Colonic mucosa (tissue), 4 donors: Measurements from ENCODE around the gene LMBRD1. TPM values are rescaled to one million over a fixed set of nuclear protein-coding genes. Genes with fewer than 3 reads are reported as not detected.

Experiments used
- DNase-seq: peaks from one replicate; pipeline ENCODE4 v3.0.0-alpha.2; 2020
- H3K27ac ChIP-seq: fragments of 200-600 bp; one replicate; pipeline ENCODE4 v1.8.0; 2021
- H3K27me3 ChIP-seq: fragments of 200-600 bp; one replicate; pipeline ENCODE4 v1.8.0; 2021
- H3K36me3 ChIP-seq: fragments of 200-600 bp; one replicate; pipeline ENCODE4 v1.8.0; 2021
- H3K4me1 ChIP-seq: fragments of 200-600 bp; one replicate; pipeline ENCODE4 v1.8.0; 2021; ENCODE audit warnings: mild to moderate bottlenecking
- H3K4me3 ChIP-seq: fragments of 200-600 bp; one replicate; pipeline ENCODE4 v1.8.0; 2021
- H3K9ac ChIP-seq, 2 donors: one replicate each; pipeline ENCODE4 v1.7.0; 2013; ENCODE audit warnings: control low read depth in 2 of 2, low read depth in 2 of 2, low read length in 2 of 2
- H3K9me3 ChIP-seq: fragments of 200-600 bp; one replicate; pipeline ENCODE4 v1.8.0; 2021
- CTCF ChIP-seq: fragments of 200-600 bp; IDR thresholded peaks from one replicate; pipeline ENCODE4 v1.8.0; 2022; ENCODE audit warnings: antibody characterized with exemption, mild to moderate bottlenecking
- intact Hi-C: fragments of 100-400 bp; cut with DNase I; formaldehyde crosslinking; loops from one replicate; pipeline ENCODE4 v1.14.1; 2022
- total RNA-seq, 2 donors: library from RNA; stranded (reverse); fragmentation: NEBNext Ultra II Directional in 1 of 2; extraction: Animal tissue kit (Norgen Biotek cat#: 25700) in 1 of 2; gene quantifications; one replicate each; pipeline ENCODE4 v1.2.1, GENCODE V29; 2021
- donor health status: healthy.
- donor health status: DM: no; HTN: no; CAD: no.
- donor health status: DM: no; HTN: no; CAD: no.

The LMBRD1 gene
- total RNA-seq, 2 donors from 2014 or later = 34.2 to 74.1 TPM

DNA sequence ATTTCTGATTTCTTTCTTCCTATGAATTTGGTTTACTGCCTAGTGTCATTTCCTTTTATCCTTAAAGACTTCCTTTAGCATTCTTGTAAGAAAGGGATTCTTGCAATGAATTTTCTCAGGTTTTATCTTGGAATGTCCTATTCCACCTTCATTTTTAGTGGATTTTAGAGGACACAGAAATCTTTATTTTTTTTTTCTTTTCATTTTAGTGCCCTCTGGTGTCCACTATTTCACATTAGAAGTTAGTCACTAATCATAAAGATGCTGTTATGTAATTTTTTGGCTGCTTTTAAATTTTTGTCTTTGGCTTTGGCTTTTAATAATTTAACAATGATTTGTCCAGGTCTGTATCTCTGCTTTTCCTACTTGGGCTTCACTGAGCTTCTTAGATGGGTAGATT is 28.1 kb downstream of the LMBRD1 start:
- intact Hi-C loops = no loop called here
- H3K27ac ChIP-seq = no peak overlapping the region
- no peak overlapping the region for H3K4me3 ChIP-seq
- no peaks in the 10 kb centered on the region for H3K4me1 ChIP-seq
- H3K9ac ChIP-seq = no peak overlapping the region
- no peaks in the 10 kb centered on the region for H3K9me3 ChIP-seq
- no peaks in the 10 kb centered on the region for H3K36me3 ChIP-seq
- DNase-seq = no peak
- no peaks in the 10 kb centered on the region for H3K27me3 ChIP-seq
- no peak for TF ChIP-seq CTCF

DNA sequence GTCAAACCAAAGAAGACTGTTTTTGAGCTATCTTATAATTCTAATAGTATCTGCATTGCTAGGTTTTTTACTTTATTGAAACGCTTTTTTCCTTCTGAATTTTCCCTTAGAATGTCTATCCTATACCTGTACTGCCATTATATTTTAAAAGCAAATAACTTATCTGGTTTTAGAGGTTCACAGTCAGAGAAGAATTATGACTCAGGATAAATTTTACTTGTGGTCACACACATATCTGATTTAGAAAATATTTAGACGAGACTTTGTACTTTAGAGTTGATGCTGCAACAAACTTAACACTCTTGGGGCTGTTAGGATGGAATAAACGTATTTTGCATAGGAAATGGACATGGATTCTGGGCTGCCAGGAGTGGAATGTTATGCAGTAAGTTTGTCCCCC is 33.0 kb downstream of the LMBRD1 start:
- H3K36me3 ChIP-seq = no peaks in the 10 kb centered on the region
- no peak for DNase-seq
- no peak overlapping the region for H3K27ac ChIP-seq
- H3K4me3 ChIP-seq = no peak overlapping the region
- H3K9me3 ChIP-seq = no peaks in the 10 kb centered on the region
- intact Hi-C loops = no loop called here
- no peaks in the 10 kb centered on the region for H3K4me1 ChIP-seq
- TF ChIP-seq CTCF = no peak
- no peaks in the 10 kb centered on the region for H3K27me3 ChIP-seq
- no peak overlapping the region for H3K9ac ChIP-seq

GRCh38 chr6:69761853-69762252 is 35.0 kb downstream of the LMBRD1 start:
- H3K27me3 ChIP-seq = no peaks in the 10 kb centered on the region
- intact Hi-C loops = no loop called here
- DNase-seq = no peak
- H3K4me3 ChIP-seq = no peak overlapping the region
- no peaks in the 10 kb centered on the region for H3K9me3 ChIP-seq
- H3K4me1 ChIP-seq = no peaks in the 10 kb centered on the region
- no peak for TF ChIP-seq CTCF
- no peaks in the 10 kb centered on the region for H3K36me3 ChIP-seq
- no peak overlapping the region for H3K27ac ChIP-seq
- no peak overlapping the region for H3K9ac ChIP-seq

- Histone ChIP-seq H3K4me3 (no peak overlapping the region), H3K9me3 (no peaks in the 10 kb centered on the region), H3K36me3 (no peaks in the 10 kb centered on the region), H3K27ac (no peak overlapping the region), H3K27me3 (no peaks in the 10 kb centered on the region), H3K4me1 (no peaks in the 10 kb centered on the region), H3K9ac (no peak overlapping the region)
- DNase-seq = no peak
- no peak for TF ChIP-seq CTCF
- intact Hi-C loops = no loop called here
Observed at GRCh38 chr6:69758214-69758613, 38.6 kb downstream of the LMBRD1 start.

GRCh38 chr6:69756907-69757306 is 39.9 kb downstream of the LMBRD1 start:
- Histone ChIP-seq H3K9ac (no peak overlapping the region), H3K27me3 (no peaks in the 10 kb centered on the region), H3K9me3 (no peaks in the 10 kb centered on the region), H3K4me3 (no peak overlapping the region), H3K27ac (no peak overlapping the region), H3K36me3 (no peaks in the 10 kb centered on the region), H3K4me1 (no peaks in the 10 kb centered on the region)
- intact Hi-C loops = no loop called here
- DNase-seq = no peak
- no peak for TF ChIP-seq CTCF

GRCh38 chr6:69756366-69756765 is 40.4 kb downstream of the LMBRD1 start:
- Histone ChIP-seq H3K4me1 (no peaks in the 10 kb centered on the region), H3K36me3 (no peaks in the 10 kb centered on the region), H3K27me3 (no peaks in the 10 kb centered on the region), H3K4me3 (no peak overlapping the region), H3K9ac (no peak overlapping the region), H3K9me3 (no peaks in the 10 kb centered on the region), H3K27ac (no peak overlapping the region)
- intact Hi-C loops = no loop called here
- no peak for DNase-seq
- no peak for TF ChIP-seq CTCF
